Hepatocyte (in vitro differentiated cells): Measurements from ENCODE around the gene KCTD17.

Experiments
- EZH2 ChIP-seq: fragments of 200-600 bp; sonication (generic); IDR thresholded peaks from 2 replicates; pipeline ENCODE4 v1.6.1; 2016; ENCODE audit warnings: antibody characterized with exemption, mild to moderate bottlenecking, borderline replicate concordance
- TF ChIP-seq, protein P1 (sequence below): fragments of 200-600 bp; sonication (generic); IDR thresholded peaks from 2 replicates; pipeline ENCODE4 v1.5.1; 2016; ENCODE audit warnings: antibody characterized with exemption, mild to moderate bottlenecking; ENCODE audit not compliant: poor library complexity

DNA sequence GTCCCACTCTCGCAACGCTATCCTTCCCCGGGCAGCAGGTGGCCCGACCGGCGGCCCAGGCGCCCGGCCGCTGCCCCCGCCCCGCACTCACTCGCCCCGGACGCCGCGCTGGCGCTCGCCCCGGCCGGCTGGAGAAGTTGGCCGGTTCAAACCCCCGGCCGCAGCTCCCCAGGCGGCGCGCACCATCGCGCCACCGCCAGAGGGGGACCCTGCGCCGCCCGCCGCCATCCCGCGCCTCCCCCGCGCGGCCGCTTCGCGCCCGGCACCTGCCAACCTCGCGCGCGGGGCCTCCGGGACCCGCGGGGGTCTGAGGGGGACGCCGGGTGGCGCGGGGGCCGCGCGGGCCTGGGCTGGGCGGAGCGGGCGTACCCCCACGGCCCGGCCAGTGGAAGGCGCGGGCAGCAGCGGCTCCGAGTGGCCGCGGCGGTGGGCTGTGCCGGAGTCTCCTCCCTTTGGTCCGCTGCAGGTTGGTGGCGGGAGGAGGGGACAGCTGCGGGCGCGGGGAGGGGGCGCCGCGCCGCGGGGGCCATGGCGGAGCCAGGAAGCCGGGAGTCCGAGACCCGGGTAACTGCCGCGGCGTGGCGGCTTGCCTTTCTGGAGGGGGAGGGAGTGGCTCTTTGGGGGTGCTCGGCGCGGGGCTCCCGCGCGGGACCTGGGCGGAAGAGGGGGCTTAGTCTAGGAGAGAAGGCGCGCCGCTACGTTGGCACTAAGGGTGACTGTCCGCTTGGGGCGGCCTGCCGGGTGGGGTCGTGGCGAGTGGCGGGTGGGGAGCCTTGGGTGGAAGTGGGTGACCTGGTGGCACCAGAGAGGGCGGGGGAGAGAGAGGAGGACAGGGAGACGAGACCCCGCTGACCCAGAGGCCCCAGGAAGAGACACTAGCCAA is 32.0 kb upstream of the KCTD17 start, which contains the start of the genes MPST and TST:
- TF ChIP-seq, protein P1, sequence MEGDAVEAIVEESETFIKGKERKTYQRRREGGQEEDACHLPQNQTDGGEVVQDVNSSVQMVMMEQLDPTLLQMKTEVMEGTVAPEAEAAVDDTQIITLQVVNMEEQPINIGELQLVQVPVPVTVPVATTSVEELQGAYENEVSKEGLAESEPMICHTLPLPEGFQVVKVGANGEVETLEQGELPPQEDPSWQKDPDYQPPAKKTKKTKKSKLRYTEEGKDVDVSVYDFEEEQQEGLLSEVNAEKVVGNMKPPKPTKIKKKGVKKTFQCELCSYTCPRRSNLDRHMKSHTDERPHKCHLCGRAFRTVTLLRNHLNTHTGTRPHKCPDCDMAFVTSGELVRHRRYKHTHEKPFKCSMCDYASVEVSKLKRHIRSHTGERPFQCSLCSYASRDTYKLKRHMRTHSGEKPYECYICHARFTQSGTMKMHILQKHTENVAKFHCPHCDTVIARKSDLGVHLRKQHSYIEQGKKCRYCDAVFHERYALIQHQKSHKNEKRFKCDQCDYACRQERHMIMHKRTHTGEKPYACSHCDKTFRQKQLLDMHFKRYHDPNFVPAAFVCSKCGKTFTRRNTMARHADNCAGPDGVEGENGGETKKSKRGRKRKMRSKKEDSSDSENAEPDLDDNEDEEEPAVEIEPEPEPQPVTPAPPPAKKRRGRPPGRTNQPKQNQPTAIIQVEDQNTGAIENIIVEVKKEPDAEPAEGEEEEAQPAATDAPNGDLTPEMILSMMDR: no peak
- no peak for TF ChIP-seq EZH2
